Activated CD4-positive, alpha-beta T cell treated with anti-CD3 and anti-CD28 coated beads, Interleukin-2, amount 10 ng/mL, durations not matched to agents 24 days and 14 days (primary cell): ENCODE measurements around the gene BRD2. TPM values are rescaled to one million over a fixed set of nuclear protein-coding genes. Genes with fewer than 3 reads are reported as not detected.

ENCODE experiments used
- DNase-seq: peaks from one replicate; pipeline ENCODE4 v3.0.0; 2022
- H3K27ac Mint-ChIP-seq: one replicate; pipeline ENCODE4 v1.8.0; 2022; ENCODE audit warnings: mild to moderate bottlenecking, mixed read lengths
- H3K27me3 Mint-ChIP-seq: one replicate; pipeline ENCODE4 v1.8.0; 2022; ENCODE audit warnings: mixed read lengths
- H3K36me3 Mint-ChIP-seq: one replicate; pipeline ENCODE4 v1.8.0; 2022; ENCODE audit warnings: low read depth, mild to moderate bottlenecking, mixed read lengths
- H3K4me1 Mint-ChIP-seq: one replicate; pipeline ENCODE4 v1.8.0; 2021; ENCODE audit warnings: mixed read lengths
- H3K4me3 Mint-ChIP-seq: one replicate; pipeline ENCODE4 v1.8.0; 2022; ENCODE audit warnings: mild to moderate bottlenecking, moderate library complexity, mixed read lengths
- H3K9me3 Mint-ChIP-seq: one replicate; pipeline ENCODE4 v1.8.0; 2021; ENCODE audit warnings: mixed read lengths
- intact Hi-C: fragments of 100-400 bp; cut with micrococcal nuclease; formaldehyde crosslinking; loops from one replicate; pipeline ENCODE4 v1.15.1; 2023
- total RNA-seq: library from RNA; stranded (reverse); gene quantifications from 2 replicates; pipeline ENCODE4 v1.2.3, GENCODE V29; 2022

Gene BRD2
- total RNA-seq, 1 donor from 2014 or later = 320 TPM

DNA sequence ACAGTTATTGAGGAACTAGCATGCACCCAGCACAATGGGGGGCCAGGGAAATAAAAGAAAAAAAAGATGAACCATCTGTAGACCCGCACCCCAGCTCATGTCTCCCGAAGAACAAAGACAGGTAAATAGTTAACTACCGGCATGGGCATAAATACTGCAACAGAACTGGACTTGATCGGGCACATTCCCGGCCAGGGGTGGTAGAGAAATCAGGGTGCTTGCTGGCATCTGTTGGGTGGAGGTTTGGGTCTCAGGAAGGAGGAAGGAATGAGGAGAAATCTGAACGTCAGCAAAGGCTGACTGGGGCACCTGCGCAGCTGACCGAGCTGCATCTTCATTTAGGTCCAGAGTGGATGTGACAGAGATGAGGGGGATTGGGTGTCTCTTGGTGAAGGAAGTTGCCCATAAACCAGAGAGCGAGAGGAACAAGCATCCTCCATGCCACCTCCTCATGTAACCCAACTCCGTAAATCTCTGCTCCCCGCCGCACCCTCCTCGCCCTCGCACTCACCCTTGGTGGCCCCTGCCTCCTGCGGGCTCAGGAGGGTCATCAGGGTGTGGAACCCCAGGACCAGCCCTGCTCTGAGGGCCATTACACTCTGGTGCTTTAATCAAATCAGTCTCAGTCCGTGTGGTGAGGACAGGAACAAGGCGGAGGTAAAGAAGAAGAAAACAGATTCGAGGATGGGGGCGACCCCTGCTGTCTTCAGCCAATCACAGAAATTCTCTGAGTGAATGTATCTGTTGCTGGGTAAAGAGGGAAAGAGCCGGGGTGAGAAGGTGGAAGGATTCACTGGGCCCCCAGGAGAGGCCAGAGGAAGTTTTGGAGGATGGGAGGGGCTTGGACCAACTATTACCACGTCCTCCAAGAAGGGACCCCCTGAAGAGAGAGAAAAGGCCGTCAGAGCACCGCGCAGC, 40.8 kb downstream of the BRD2 start, which contains the start of gene HLA-DOA:
Gene HLA-DOA (minus strand): TSS at position 648 of the 918 bp plus-strand sequence.
- Mint-ChIP-seq H3K27ac (no peak within 1 kb of the TSS), H3K9me3 (no peaks in the 10 kb centered on the region), H3K36me3 (no peaks in the 10 kb centered on the region), H3K4me3 (peak within 1 kb of the TSS; percentile 46), H3K4me1 (peaks cover 7% of the 10 kb centered on the region), H3K27me3 (peaks cover 31% of the 10 kb centered on the region)
- peak; percentile 72 for DNase-seq
- intact Hi-C loops = no loop called here

DNA sequence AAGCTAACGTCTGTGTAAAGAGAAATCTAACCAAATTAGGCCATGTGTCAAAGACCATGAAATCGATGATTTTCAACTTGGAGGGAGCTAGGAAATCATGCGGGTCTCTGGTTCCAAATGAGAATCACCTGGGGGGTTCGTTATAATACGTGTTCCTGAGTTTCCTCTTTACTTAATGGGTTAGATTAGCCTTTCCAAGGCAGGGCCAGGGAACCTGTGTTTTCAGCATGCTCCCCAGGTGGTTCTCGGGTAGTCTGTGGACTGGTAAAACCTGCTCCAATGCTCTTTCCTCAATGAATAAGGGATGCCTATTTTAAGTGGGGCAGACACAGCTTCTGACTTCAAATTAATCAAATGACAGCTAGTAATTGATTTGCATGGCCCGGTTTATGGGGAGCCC, 42.0 kb downstream of the BRD2 start:
- no peak overlapping the region for H3K4me3 Mint-ChIP-seq
- intact Hi-C loops = loop anchor here (5.0 kb wide), 1 partner anchor 137 kb away; no protein-coding TSS in a partner anchor
- H3K27me3 Mint-ChIP-seq = peaks cover 29% of the 10 kb centered on the region
- no peaks in the 10 kb centered on the region for H3K9me3 Mint-ChIP-seq
- DNase-seq = peak; percentile 50
- H3K36me3 Mint-ChIP-seq = no peaks in the 10 kb centered on the region
- peaks cover 9% of the 10 kb centered on the region for H3K4me1 Mint-ChIP-seq
- H3K27ac Mint-ChIP-seq = no peak overlapping the region

- H3K36me3 Mint-ChIP-seq = no peaks in the 10 kb centered on the region
- no peak overlapping the region for H3K27ac Mint-ChIP-seq
- peaks cover 26% of the 10 kb centered on the region for H3K27me3 Mint-ChIP-seq
- peaks cover 19% of the 10 kb centered on the region for H3K4me1 Mint-ChIP-seq
- no peaks in the 10 kb centered on the region for H3K9me3 Mint-ChIP-seq
- no peak overlapping the region for H3K4me3 Mint-ChIP-seq
- DNase-seq = peak; percentile 41
- intact Hi-C loops = loop anchor here (1.0 to 5.0 kb wide), 4 partner anchors 69 to 235 kb away; no protein-coding TSS in a partner anchor
Measured at GRCh38 chr6:33013608-33014007, 45.2 kb downstream of the BRD2 start.

GRCh38 chr6:33014841-33015634, 46.6 kb downstream of the BRD2 start:
- Mint-ChIP-seq H3K4me1 (peaks cover 25% of the 10 kb centered on the region), H3K27ac (no peak overlapping the region), H3K27me3 (peaks cover 20% of the 10 kb centered on the region), H3K4me3 (no peak overlapping the region), H3K36me3 (no peaks in the 10 kb centered on the region), H3K9me3 (no peaks in the 10 kb centered on the region)
- intact Hi-C loops = loop anchor here (1.0 to 5.0 kb wide), 5 partner anchors 67 to 553 kb away; no protein-coding TSS in a partner anchor
- DNase-seq = peak; percentile 92

DNA sequence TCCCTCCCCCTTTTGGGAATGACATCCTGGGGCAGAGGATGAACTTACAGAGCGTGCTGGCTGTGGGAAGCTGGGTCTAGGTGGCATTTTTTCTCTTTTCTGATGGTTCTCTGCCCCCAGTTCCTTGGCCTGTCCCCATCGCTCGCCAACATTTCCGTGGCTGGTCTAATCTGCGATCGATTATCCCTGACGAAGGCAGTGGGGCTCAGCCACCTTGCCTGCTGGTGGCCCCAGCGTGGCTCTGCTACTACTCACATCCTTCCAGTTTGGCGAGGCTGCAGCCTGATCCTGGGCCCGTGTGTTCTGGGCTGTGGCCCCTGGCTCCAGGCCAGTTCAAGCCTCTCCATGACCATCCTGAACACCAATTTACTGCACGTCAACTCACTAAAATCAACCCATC, 47.4 kb downstream of the BRD2 start:
- H3K9me3 Mint-ChIP-seq = no peaks in the 10 kb centered on the region
- H3K4me3 Mint-ChIP-seq = no peak overlapping the region
- H3K4me1 Mint-ChIP-seq = peaks cover 29% of the 10 kb centered on the region
- H3K27ac Mint-ChIP-seq = no peak overlapping the region
- intact Hi-C loops = loop anchor here (2.0 to 5.0 kb wide), 3 partner anchors 77 to 553 kb away; no protein-coding TSS in a partner anchor
- no peaks in the 10 kb centered on the region for H3K36me3 Mint-ChIP-seq
- DNase-seq = peak; percentile 51
- H3K27me3 Mint-ChIP-seq = peaks cover 18% of the 10 kb centered on the region

GRCh38 chr6:33017018-33017417, 48.6 kb downstream of the BRD2 start:
- H3K4me3 Mint-ChIP-seq = no peak overlapping the region
- no peak for DNase-seq
- no peaks in the 10 kb centered on the region for H3K9me3 Mint-ChIP-seq
- peaks cover 29% of the 10 kb centered on the region for H3K4me1 Mint-ChIP-seq
- intact Hi-C loops = loop anchor here (5.0 kb wide), 1 partner anchor 555 kb away; no protein-coding TSS in a partner anchor
- no peak overlapping the region for H3K27ac Mint-ChIP-seq
- H3K27me3 Mint-ChIP-seq = peaks cover 11% of the 10 kb centered on the region
- H3K36me3 Mint-ChIP-seq = no peaks in the 10 kb centered on the region

- DNase-seq = peak; percentile 51
- no peak overlapping the region for H3K27ac Mint-ChIP-seq
- H3K4me1 Mint-ChIP-seq = peaks cover 29% of the 10 kb centered on the region
- H3K27me3 Mint-ChIP-seq = peaks cover 9% of the 10 kb centered on the region
- H3K4me3 Mint-ChIP-seq = peak overlapping the region; percentile 22
- intact Hi-C loops = loop anchor here (2.0 to 5.0 kb wide), 2 partner anchors 57 to 556 kb away; partner anchors contain the start of gene HLA-DPB1
- H3K9me3 Mint-ChIP-seq = no peaks in the 10 kb centered on the region
- no peaks in the 10 kb centered on the region for H3K36me3 Mint-ChIP-seq
Measured at GRCh38 chr6:33017694-33018353, 49.4 kb downstream of the BRD2 start.

GRCh38 chr6:33018418-33018817, 50.0 kb downstream of the BRD2 start:
- intact Hi-C loops = loop anchor here (2.0 to 5.0 kb wide), 2 partner anchors 56 to 556 kb away; partner anchors contain the start of gene HLA-DPB1
- Mint-ChIP-seq H3K4me3 (peak overlapping the region; percentile 22), H3K27me3 (peaks cover 6% of the 10 kb centered on the region), H3K9me3 (no peaks in the 10 kb centered on the region), H3K27ac (peak overlapping the region; percentile 31), H3K36me3 (no peaks in the 10 kb centered on the region), H3K4me1 (peaks cover 29% of the 10 kb centered on the region)
- DNase-seq = no peak

GRCh38 chr6:33018904-33019303, 50.5 kb downstream of the BRD2 start:
- H3K27ac Mint-ChIP-seq = peak overlapping the region; percentile 73
- no peaks in the 10 kb centered on the region for H3K36me3 Mint-ChIP-seq
- peaks cover 29% of the 10 kb centered on the region for H3K4me1 Mint-ChIP-seq
- H3K27me3 Mint-ChIP-seq = peaks cover 2% of the 10 kb centered on the region
- peak overlapping the region; percentile 73 for H3K4me3 Mint-ChIP-seq
- DNase-seq = peak; percentile 88
- intact Hi-C loops = loop anchor here (2.0 to 5.0 kb wide), 2 partner anchors 56 to 557 kb away; partner anchors contain the start of gene HLA-DPB1
- no peaks in the 10 kb centered on the region for H3K9me3 Mint-ChIP-seq

DNA sequence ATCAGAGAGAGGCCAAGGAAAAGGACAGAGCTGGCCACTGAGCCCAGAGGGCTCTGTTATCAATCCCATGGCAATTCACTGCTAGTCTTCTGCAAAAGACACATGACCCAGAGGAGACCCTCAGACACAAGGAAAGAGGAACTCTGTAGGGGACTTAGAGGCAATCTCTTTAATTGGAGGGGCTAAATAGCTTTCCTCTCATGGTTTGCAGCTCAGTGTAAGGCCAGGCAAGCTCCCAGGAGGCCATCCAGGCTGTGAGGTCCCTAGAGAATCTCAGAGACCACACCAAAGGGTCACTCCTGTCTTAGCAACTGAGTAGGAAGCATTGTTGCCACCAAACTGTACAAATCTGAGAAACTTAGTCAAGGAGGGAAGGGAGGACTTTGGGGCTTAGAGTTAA, 51.0 kb downstream of the BRD2 start:
- Mint-ChIP-seq H3K9me3 (no peaks in the 10 kb centered on the region), H3K27ac (peak overlapping the region; percentile 73), H3K4me3 (peak overlapping the region; percentile 73), H3K27me3 (peaks cover 2% of the 10 kb centered on the region), H3K36me3 (no peaks in the 10 kb centered on the region), H3K4me1 (peaks cover 29% of the 10 kb centered on the region)
- DNase-seq = no peak
- intact Hi-C loops = loop anchor here (2.0 to 5.0 kb wide), 2 partner anchors 55 to 557 kb away; partner anchors contain the start of gene HLA-DPB1

DNA sequence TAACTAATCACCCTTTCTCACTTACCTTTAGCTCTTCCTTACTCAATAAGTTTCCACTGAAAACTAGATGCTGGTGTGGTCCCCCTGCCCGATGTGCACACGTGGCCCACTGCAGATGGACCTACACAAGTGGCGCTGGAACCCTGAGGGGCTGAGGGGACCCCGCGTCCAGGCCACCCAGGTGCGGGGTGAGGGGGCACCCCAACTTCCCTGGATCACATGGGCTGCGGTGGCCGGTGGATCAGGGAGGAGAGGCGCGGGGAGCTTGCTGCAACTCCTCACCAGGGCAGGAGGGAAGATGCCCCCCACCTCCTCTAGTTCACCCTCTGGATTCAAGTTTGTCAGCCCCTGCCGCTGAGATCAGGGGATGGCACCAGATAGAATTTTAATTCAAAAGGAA, 53.5 kb downstream of the BRD2 start:
- Mint-ChIP-seq H3K36me3 (no peaks in the 10 kb centered on the region), H3K27ac (no peak overlapping the region), H3K9me3 (no peaks in the 10 kb centered on the region), H3K4me1 (peaks cover 27% of the 10 kb centered on the region), H3K27me3 (peaks cover 7% of the 10 kb centered on the region), H3K4me3 (no peak overlapping the region)
- DNase-seq = peak; percentile 41
- intact Hi-C loops = no loop called here

GRCh38 chr6:33023536-33023935, 55.1 kb downstream of the BRD2 start:
- intact Hi-C loops = no loop called here

GRCh38 chr6:33024521-33024920, 56.1 kb downstream of the BRD2 start:
- Mint-ChIP-seq H3K27ac (no peak overlapping the region), H3K36me3 (no peaks in the 10 kb centered on the region), H3K9me3 (no peaks in the 10 kb centered on the region), H3K4me1 (peaks cover 24% of the 10 kb centered on the region), H3K4me3 (no peak overlapping the region), H3K27me3 (peaks cover 13% of the 10 kb centered on the region)
- DNase-seq = peak; percentile 42
- intact Hi-C loops = no loop called here

More at GRCh38 chr6:33023536-33023935, 55.1 kb downstream of the BRD2 start:
- Mint-ChIP-seq H3K27ac (no peak overlapping the region), H3K36me3 (no peaks in the 10 kb centered on the region), H3K27me3 (peaks cover 11% of the 10 kb centered on the region), H3K4me3 (no peak overlapping the region), H3K9me3 (no peaks in the 10 kb centered on the region), H3K4me1 (peaks cover 26% of the 10 kb centered on the region)
- no peak for DNase-seq
